NT2/D1 (cell line): Measurements from ENCODE around the gene SLC12A5.

ENCODE experiments used
- SUZ12 ChIP-seq: IDR thresholded peaks from 2 replicates; pipeline ENCODE4 v1.6.1; 2011; ENCODE audit not compliant: insufficient read length, insufficient read depth; ENCODE audit errors: extremely low read depth
- ZNF274 ChIP-seq: IDR thresholded peaks from 2 replicates; pipeline ENCODE4 v1.6.1; 2011; ENCODE audit warnings: mild to moderate bottlenecking, low read depth, low read length

DNA sequence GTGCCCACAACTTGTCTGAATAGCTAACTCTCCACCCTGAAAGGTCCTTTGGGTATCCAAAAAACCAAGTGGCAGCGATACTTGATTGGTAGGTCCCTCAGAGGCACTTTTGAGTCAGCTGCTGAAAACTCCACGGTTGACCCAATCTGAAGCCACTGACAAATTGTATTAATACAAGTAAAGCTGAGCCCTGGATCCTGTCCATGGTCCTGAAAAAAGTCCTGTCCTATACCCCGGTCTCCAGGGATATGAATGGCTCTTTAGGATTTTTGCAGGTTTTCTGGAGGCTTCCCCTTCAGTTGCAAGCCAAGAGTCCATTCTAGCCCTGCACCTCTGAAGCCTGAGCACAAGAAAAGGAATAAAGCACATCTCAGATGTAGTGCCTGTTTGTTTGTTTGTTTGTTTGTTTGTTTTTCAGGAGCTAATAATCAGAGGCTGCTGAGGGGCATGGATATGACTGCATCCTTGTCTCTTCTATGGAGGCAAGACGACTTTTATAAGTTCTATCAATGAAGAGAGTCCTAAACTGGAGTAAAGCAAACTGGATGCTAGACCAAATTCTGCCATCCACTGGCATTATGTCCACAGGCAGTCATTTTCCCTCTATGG lies 1.7 kb upstream of the SLC12A5 start:
- TF ChIP-seq ZNF274: no peak
- TF ChIP-seq SUZ12: no peak
